HepG2 (cell line): ENCODE measurements around the gene PFKP. TPM values are rescaled to one million over a fixed set of nuclear protein-coding genes. Genes with fewer than 3 reads are reported as not detected.

Experiments
- ATAC-seq: fragments of 200-7000 bp; cut with Tn5 transposase; 3 replicates; pipeline ENCODE4 v1.9.1; 2020; ENCODE audit warnings: mild to moderate bottlenecking, moderate library complexity
- BruUV-seq: library from RNA; stranded (reverse); fragments of 400-500 nt; replicated peaks from 2 replicates; lab custom pipeline; 2021; lab: Mats Ljungman, UMichigan
- CTCF ChIA-PET: fragments of 300-600 bp; formaldehyde crosslinking; extraction: SDS; loops from one replicate; lab custom pipeline; 2021; ENCODE audit warnings: low total read pairs, inconsistent platforms, low intra/inter-chr PET ratio; lab: Yijun Ruan, JAX
- POLR2A ChIA-PET: fragments of 350-600 bp; sonication (Branson Sonifier 250); formaldehyde crosslinking; loops from one replicate; lab custom pipeline; 2020; ENCODE audit warnings: antibody characterized with exemption, inconsistent platforms; lab: Yijun Ruan, JAX
- DNase-seq: peaks from one replicate; pipeline ENCODE4 v3.0.0-alpha.2; 2015; ENCODE audit warnings: low spot score
- FAIRE-seq: peaks from 3 replicates; lab custom pipeline; 2011; peaks lifted over from hg19 to GRCh38; lab: Jason Lieb, UNC
- H2AFZ ChIP-seq: one replicate; pipeline ENCODE4 v1.6.1; 2011; ENCODE audit warnings: low read length, inconsistent platforms
- H3K27ac ChIP-seq: fragments of 300-600 bp; 3 replicates; pipeline ENCODE4 v1.8.0; 2011; ENCODE audit warnings: mixed run types, mild to moderate bottlenecking, mixed read lengths, low read length, inconsistent platforms; ENCODE audit not compliant: insufficient read depth; ENCODE audit errors: extremely low read length
- H3K27me3 ChIP-seq, 2 experiments: fragments of 200-600 bp in 1 of 2; 2 replicates in 1 of 2; 3 replicates in 1 of 2; pipeline versions ENCODE4 v1.6.0 to v1.8.0; 2011; ENCODE audit warnings: low read length in 2 of 2, mild to moderate bottlenecking in 2 of 2, moderate library complexity in 2 of 2, inconsistent platforms in 1 of 2; ENCODE audit not compliant: insufficient read depth in 2 of 2, control insufficient read depth in 1 of 2
- H3K36me3 ChIP-seq, 2 experiments: fragments of 200-600 bp in 1 of 2; replicated peaks in 1 of 2; 2 replicates in 1 of 2; 3 replicates in 1 of 2; pipeline versions ENCODE4 v1.5.1 to v1.8.0; 2011; ENCODE audit warnings: low read length in 2 of 2, inconsistent platforms in 1 of 2; ENCODE audit not compliant: insufficient read depth in 2 of 2, control insufficient read depth in 1 of 2
- H3K4me1 ChIP-seq: 2 replicates; pipeline ENCODE4 v1.5.1; 2012; ENCODE audit warnings: low read length, inconsistent platforms; ENCODE audit not compliant: insufficient read depth
- H3K4me2 ChIP-seq: 2 replicates; pipeline ENCODE4 v1.6.0; 2011; ENCODE audit warnings: low read depth, low read length, inconsistent platforms
- H3K4me3 ChIP-seq, 3 experiments: fragments of 200-600 bp in 1 of 3; sonication (generic), shearing (Covaris generic) in 1 of 3; replicated peaks in 1 of 3; 2 replicates each; pipeline ENCODE4 v1.5.1; 2011 to 2016; ENCODE audit warnings: low read length in 3 of 3, inconsistent platforms in 2 of 3, low read depth in 2 of 3, mild to moderate bottlenecking in 2 of 3, control low read depth in 1 of 3, mixed read lengths in 1 of 3; ENCODE audit not compliant: insufficient read depth in 1 of 3
- H3K79me2 ChIP-seq: one replicate; pipeline ENCODE4 v1.6.1; 2011; ENCODE audit warnings: low read length, inconsistent platforms; ENCODE audit not compliant: insufficient read depth
- H3K9ac ChIP-seq: 2 replicates; pipeline ENCODE4 v1.6.0; 2011; ENCODE audit warnings: mild to moderate bottlenecking, low read depth, low read length, inconsistent platforms; ENCODE audit not compliant: insufficient read depth
- H3K9me3 ChIP-seq: 2 replicates; pipeline ENCODE4 v1.5.1; 2012; ENCODE audit warnings: mild to moderate bottlenecking, low read length
- H4K20me1 ChIP-seq: 2 replicates; pipeline ENCODE4 v1.6.0; 2011; ENCODE audit warnings: inconsistent platforms, mild to moderate bottlenecking, low read length, moderate library complexity; ENCODE audit not compliant: insufficient read depth
- CHCHD3 ChIP-seq: sonication (generic); formaldehyde crosslinking; IDR thresholded peaks from 2 replicates; pipeline ENCODE4 v1.8.0; 2022; ENCODE audit warnings: mild to moderate bottlenecking, missing genetic modification reagents, moderate library complexity
- CREM ChIP-seq, 2 experiments: sonication (generic) in 1 of 2; formaldehyde crosslinking in 1 of 2; IDR thresholded peaks; 2 replicates each; pipeline versions ENCODE4 v1.4.0 to v1.6.1; 2016 to 2020; ENCODE audit warnings: antibody characterized with exemption in 1 of 2, mild to moderate bottlenecking in 1 of 2, missing genetic modification reagents in 1 of 2
- DNMT3B ChIP-seq: conservative IDR thresholded peaks from 2 replicates; pipeline ENCODE4 v1.6.1; 2016; ENCODE audit warnings: missing biosample characterization, control low read depth
- GABPB1 ChIP-seq: IDR thresholded peaks from 2 replicates; pipeline ENCODE4 v1.6.1; 2016; ENCODE audit warnings: mild to moderate bottlenecking, missing genetic modification reagents, moderate library complexity, missing compliant biosample characterization
- NKX3-1 ChIP-seq: sonication (generic); formaldehyde crosslinking; IDR thresholded peaks from 2 replicates; pipeline ENCODE4 v1.5.0; 2020; ENCODE audit warnings: missing genetic modification reagents
- SOX5 ChIP-seq: IDR thresholded peaks from 2 replicates; pipeline ENCODE4 v1.6.1; 2016; ENCODE audit warnings: borderline replicate concordance
- ZBTB8A ChIP-seq: sonication (generic); formaldehyde crosslinking; IDR thresholded peaks from 2 replicates; pipeline ENCODE4 v1.4.0; 2020; ENCODE audit warnings: mild to moderate bottlenecking, low read depth, missing genetic modification reagents, borderline replicate concordance
- ZNF138 ChIP-seq: sonication (generic); formaldehyde crosslinking; IDR thresholded peaks from 2 replicates; pipeline ENCODE4 v1.5.0; 2020; ENCODE audit warnings: mild to moderate bottlenecking, low read depth, missing genetic modification reagents
- ZNF543 ChIP-seq: sonication (generic); formaldehyde crosslinking; IDR thresholded peaks from 2 replicates; pipeline ENCODE4 v1.4.0; 2020; ENCODE audit warnings: mild to moderate bottlenecking, missing genetic modification reagents
- ZNF546 ChIP-seq: sonication (generic); formaldehyde crosslinking; conservative IDR thresholded peaks from 2 replicates; pipeline ENCODE4 v1.8.1; 2023; ENCODE audit warnings: mild to moderate bottlenecking, missing genetic modification reagents
- ZNF550 ChIP-seq: sonication (generic); formaldehyde crosslinking; IDR thresholded peaks from 2 replicates; pipeline ENCODE4 v1.4.0; 2020; ENCODE audit warnings: mild to moderate bottlenecking, missing genetic modification reagents, borderline replicate concordance
- ZNF652 ChIP-seq: IDR thresholded peaks from 2 replicates; pipeline ENCODE4 v1.6.1; 2016; ENCODE audit warnings: low read depth, borderline replicate concordance
- ZSCAN25 ChIP-seq: sonication (generic); formaldehyde crosslinking; IDR thresholded peaks from 2 replicates; pipeline ENCODE4 v1.8.0; 2022; ENCODE audit warnings: mild to moderate bottlenecking, missing genetic modification reagents
- ZSCAN9 ChIP-seq: IDR thresholded peaks from 2 replicates; pipeline ENCODE4 v1.6.1; 2016; ENCODE audit warnings: borderline replicate concordance
- WGBS: methylation state at CpG from one replicate; pipeline ENCODE4 v1.1.6; 2017; ENCODE audit warnings: low lambda C conversion rate; 5-methylcytosine and 5-hydroxymethylcytosine counted together
- in situ Hi-C: cut with HindIII; loops from 2 replicates; pipeline ENCODE4 v1.10.0; 2017; ENCODE audit warnings: low pct_unique_long_range_greater_than_20kb; ENCODE audit not compliant: extremely low pct_ligation_motif_present
- intact Hi-C: fragments of 100-400 bp; cut with micrococcal nuclease; formaldehyde crosslinking; loops from one replicate; pipeline ENCODE4 v1.10.0; 2022; ENCODE audit not compliant: unreplicated experiment
- polyA plus RNA-seq, 8 experiments: library from polyadenylated mRNA; depleted of rRNA in 3 of 8; stranded (reverse) in 7 of 8; unstranded in 1 of 8; fragments of >200 nt; fragmentation: Illumina TruSeq in 4 of 8; extraction: Trizol in 4 of 8; gene quantifications; 2 replicates each; pipeline versions ENCODE4 v1.2.1 to v1.2.3, GENCODE V29; 2011 to 2016; ENCODE audit warnings: low read depth in 4 of 8, missing spikeins in 1 of 8, mixed read lengths in 1 of 8; ENCODE audit not compliant: insufficient read depth in 1 of 8
- total RNA-seq, 5 experiments: library from RNA; depleted of rRNA; stranded (reverse); fragments of >200 nt; fragmentation: Illumina TruSeq; extraction: Trizol; gene quantifications; 2 replicates each; pipeline ENCODE4 v1.2.3, GENCODE V29; 2016; ENCODE audit warnings: low read depth in 1 of 5
- TF ChIP-seq, protein P1 (sequence below): sonication (generic); formaldehyde crosslinking; IDR thresholded peaks from 2 replicates; pipeline ENCODE4 v1.8.1; 2023; ENCODE audit warnings: mild to moderate bottlenecking, moderate library complexity, missing genetic modification reagents
- TF ChIP-seq, protein P2 (sequence below): IDR thresholded peaks from 2 replicates; pipeline ENCODE4 v1.6.1; 2012; ENCODE audit warnings: inconsistent platforms

PFKP gene
- total and polyA plus RNA-seq, 2 of the 13 experiments (the other 11 are each of a cell fraction or from before 2014, with no cell fraction given): 0.80 to 2.4 TPM

- Histone ChIP-seq H3K9me3 (no peaks in the 10 kb centered on the region), H3K9ac (no peak overlapping the region)
- TF ChIP-seq ZBTB8A (CRISPR knock-in tag) (no peak), NKX3-1 (no peak), ZNF543 (CRISPR knock-in tag) (no peak), CREM (IDR thresholded peaks at IDR 0.05) (no peak), CREM (CRISPR knock-in tag; IDR thresholded peaks at IDR 0.05) (no peak)
- TF ChIP-seq, protein P1, sequence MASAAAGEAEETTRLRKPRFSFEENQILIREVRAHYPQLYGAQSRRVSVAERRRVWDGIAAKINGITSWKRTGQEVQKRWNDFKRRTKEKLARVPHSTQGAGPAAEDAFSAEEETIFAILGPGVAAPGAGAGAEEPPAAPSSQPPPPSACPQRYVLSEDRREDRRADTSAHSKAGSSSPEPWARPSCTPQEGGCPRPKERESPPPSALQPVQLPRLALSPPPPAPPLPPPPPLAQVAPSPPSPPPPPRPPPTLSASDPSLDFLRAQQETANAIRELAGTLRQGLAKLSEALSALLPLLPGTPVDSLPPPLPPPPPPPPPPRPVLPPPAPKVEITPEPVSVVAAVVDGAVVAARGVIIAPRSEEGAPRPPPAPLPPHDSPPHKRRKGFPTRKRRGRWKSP (CRISPR knock-in tag): no peak
- TF ChIP-seq, all 625 proteins: peak for 0
- H4K20me1 ChIP-seq: no peaks in the 10 kb centered on the region
- in situ Hi-C loops (no loop called here), intact Hi-C loops (no loop called here)
- no peak overlapping the region for H3K4me3 ChIP-seq
- WGBS: 81% methylated on average over 8 of the region's 24 CpGs
- no peaks in the 10 kb centered on the region for H3K79me2 ChIP-seq
- no peaks in the 10 kb centered on the region for H3K27me3 ChIP-seq
- no peak overlapping the region for H2AFZ ChIP-seq
- ATAC-seq: no peak
- CTCF ChIA-PET: no interaction called here
- BruUV-seq: no TSS peak
- DNase-seq: no peak
- H3K36me3 ChIP-seq: no peaks in the 10 kb centered on the region
- H3K4me2 ChIP-seq: no peak overlapping the region
- no peaks in the 10 kb centered on the region for H3K4me1 ChIP-seq
- POLR2A ChIA-PET: no interaction called here
- no peak overlapping the region for H3K27ac ChIP-seq
- FAIRE-seq: no peak
These were observed 58.3 kb downstream of the PFKP start for GRCh38 chr10:3125527-3126170.

DNA sequence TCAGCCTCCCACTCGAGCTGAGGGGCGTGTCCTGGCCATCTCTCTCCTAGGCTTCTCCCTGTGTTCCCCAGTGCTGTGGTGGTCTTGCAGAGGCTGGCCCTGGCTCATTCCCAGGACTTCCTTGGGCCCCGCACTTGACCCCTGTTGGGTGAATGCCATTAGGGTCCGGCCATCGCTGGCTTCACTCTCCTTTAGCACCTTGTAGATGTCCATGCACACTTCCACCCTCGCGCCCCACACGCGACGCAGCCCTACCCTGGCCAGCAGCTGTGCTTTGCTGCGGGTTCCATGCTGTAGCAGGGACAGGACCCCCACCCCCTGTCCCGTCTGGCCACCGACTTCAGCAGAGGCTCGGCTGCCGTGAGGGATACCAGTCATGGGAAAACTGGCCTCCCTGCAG is 58.9 kb downstream of the PFKP start:
- TF ChIP-seq, protein P2, sequence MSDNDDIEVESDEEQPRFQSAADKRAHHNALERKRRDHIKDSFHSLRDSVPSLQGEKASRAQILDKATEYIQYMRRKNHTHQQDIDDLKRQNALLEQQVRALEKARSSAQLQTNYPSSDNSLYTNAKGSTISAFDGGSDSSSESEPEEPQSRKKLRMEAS: no peak
- no peak for TF ChIP-seq ZNF550 (CRISPR knock-in tag)
- TF ChIP-seq CHCHD3: no peak
- no peak for TF ChIP-seq ZSCAN25 (CRISPR knock-in tag)
- TF ChIP-seq ZNF546 (CRISPR knock-in tag): no peak
- no peak for TF ChIP-seq SOX5 (CRISPR knock-in tag)
- TF ChIP-seq ZNF138: no peak
- no peak for TF ChIP-seq ZNF652
- no peak for TF ChIP-seq DNMT3B (CRISPR knock-in tag)
- TF ChIP-seq GABPB1: no peak
- TF ChIP-seq ZSCAN9: no peak
- TF ChIP-seq, all 625 proteins: peak for 0
- no peak overlapping the region for H3K27ac ChIP-seq
- intact Hi-C loops: no loop called here

More for the DNA sequence above, 58.9 kb downstream of the PFKP start:
- ATAC-seq (no peak), FAIRE-seq (no peak), DNase-seq (no peak)
- POLR2A ChIA-PET: no interaction called here
- no peaks in the 10 kb centered on the region for H3K36me3 ChIP-seq
- H4K20me1 ChIP-seq: no peaks in the 10 kb centered on the region
- no TSS peak for BruUV-seq
- H2AFZ ChIP-seq: no peak overlapping the region
- H3K27me3 ChIP-seq: no peaks in the 10 kb centered on the region
- no peaks in the 10 kb centered on the region for H3K4me1 ChIP-seq
- no peak overlapping the region for H3K9ac ChIP-seq
- no peak overlapping the region for H3K4me3 ChIP-seq
- in situ Hi-C loops: no loop called here
- H3K4me2 ChIP-seq: no peak overlapping the region
- CTCF ChIA-PET: no interaction called here
- no peaks in the 10 kb centered on the region for H3K79me2 ChIP-seq
- no peaks in the 10 kb centered on the region for H3K9me3 ChIP-seq
- 84% methylated on average over 15 of the region's 15 CpGs for WGBS
